Measurements from ENCODE around the gene SNX13. TPM values are rescaled to one million over a fixed set of nuclear protein-coding genes. Genes with fewer than 3 reads are reported as not detected.

The SNX13 gene
- total and polyA plus RNA-seq, 9 of the 15 experiments (the other 6 are each of a cell fraction or from before 2014, with no cell fraction given) = 5.6 to 33.2 (median 25.4) TPM

DNA sequence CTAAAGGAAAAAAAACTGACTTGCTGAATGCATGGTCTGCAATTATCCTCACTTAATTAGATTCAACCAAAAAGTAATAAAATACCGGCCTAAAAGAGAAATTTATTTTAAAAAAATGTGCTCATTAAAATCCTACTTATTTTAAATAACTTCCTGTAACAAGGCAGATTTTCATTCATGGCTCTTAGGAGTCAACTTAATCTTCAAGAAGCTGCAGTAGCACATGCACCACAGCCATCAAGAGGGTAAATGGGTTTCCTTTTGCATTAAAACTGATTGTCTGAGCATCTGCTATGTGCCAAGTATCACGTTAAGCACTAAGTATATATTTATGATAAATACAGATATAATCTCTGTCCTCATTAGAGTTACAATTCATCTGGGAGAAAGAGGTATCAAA is 69.9 kb downstream of the SNX13 start:
- no peak overlapping the region for H3K4me2 ChIP-seq (ENCODE audit: insufficient read depth, low read length)
- H3K79me2 ChIP-seq (ENCODE audit: control insufficient read depth, insufficient read depth, low read length) = no peaks in the 10 kb centered on the region
- no peaks in the 10 kb centered on the region for H4K20me1 ChIP-seq (replicated peaks; ENCODE audit: control insufficient read depth, insufficient read depth, low read length)
- H2AFZ ChIP-seq (ENCODE audit: low read depth, low read length) = no peak overlapping the region
- POLR2A ChIA-PET = no interaction called here
- DNase-seq (ENCODE audit: extremely low read depth in 1 of 4, low spot score in 3 of 4) (no peak), FAIRE-seq (no peak), ATAC-seq (no peak)
- peaks cover 42% of the 10 kb centered on the region for H3K36me3 ChIP-seq (ENCODE audit: control insufficient read depth, insufficient read depth, low read length)
- no peaks in the 10 kb centered on the region for H3K27me3 ChIP-seq (ENCODE audit: control insufficient read depth in 2 of 2, insufficient read depth in 2 of 2, low read length in 2 of 2)
- WGBS (ENCODE audit: insufficient coverage, low coverage, missing lambda C conversion rate) = 67% methylated on average over 2 of the region's 2 CpGs
- in situ Hi-C loops (cut with MboI) (no loop called here), intact Hi-C loops (cut with micrococcal nuclease) (no loop called here)
- TF ChIP-seq, protein P1, sequence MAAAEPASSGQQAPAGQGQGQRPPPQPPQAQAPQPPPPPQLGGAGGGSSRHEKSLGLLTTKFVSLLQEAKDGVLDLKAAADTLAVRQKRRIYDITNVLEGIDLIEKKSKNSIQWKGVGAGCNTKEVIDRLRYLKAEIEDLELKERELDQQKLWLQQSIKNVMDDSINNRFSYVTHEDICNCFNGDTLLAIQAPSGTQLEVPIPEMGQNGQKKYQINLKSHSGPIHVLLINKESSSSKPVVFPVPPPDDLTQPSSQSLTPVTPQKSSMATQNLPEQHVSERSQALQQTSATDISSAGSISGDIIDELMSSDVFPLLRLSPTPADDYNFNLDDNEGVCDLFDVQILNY (CRISPR knock-in tag; IDR thresholded peaks at IDR 0.05) = no peak
- TF ChIP-seq, protein P2, sequence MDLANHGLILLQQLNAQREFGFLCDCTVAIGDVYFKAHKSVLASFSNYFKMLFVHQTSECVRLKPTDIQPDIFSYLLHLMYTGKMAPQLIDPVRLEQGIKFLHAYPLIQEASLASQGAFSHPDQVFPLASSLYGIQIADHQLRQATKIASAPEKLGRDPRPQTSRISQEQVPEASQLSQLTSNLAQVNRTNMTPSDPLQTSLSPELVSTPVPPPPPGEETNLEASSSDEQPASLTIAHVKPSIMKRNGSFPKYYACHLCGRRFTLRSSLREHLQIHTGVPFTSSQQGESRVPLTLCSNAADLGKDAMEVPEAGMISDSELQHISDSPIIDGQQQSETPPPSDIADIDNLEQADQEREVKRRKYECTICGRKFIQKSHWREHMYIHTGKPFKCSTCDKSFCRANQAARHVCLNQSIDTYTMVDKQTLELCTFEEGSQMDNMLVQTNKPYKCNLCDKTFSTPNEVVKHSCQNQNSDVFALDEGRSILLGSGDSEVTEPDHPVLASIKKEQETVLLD (IDR thresholded peaks at IDR 0.05) = no peak
- TF ChIP-seq, protein P3, sequence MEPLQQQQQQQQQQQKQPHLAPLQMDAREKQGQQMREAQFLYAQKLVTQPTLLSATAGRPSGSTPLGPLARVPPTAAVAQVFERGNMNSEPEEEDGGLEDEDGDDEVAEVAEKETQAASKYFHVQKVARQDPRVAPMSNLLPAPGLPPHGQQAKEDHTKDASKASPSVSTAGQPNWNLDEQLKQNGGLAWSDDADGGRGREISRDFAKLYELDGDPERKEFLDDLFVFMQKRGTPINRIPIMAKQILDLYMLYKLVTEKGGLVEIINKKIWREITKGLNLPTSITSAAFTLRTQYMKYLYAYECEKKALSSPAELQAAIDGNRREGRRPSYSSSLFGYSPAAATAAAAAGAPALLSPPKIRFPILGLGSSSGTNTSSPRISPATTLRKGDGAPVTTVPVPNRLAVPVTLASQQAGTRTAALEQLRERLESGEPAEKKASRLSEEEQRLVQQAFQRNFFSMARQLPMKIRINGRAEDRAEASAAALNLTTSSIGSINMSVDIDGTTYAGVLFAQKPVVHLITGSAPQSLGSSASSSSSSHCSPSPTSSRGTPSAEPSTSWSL (CRISPR knock-in tag; IDR thresholded peaks at IDR 0.05; ENCODE audit: borderline replicate concordance) = no peak
- no peak for TF ChIP-seq SREBF1 (IDR thresholded peaks at IDR 0.05; ENCODE audit: borderline replicate concordance, low read depth, low read length)
- H3K9me3 ChIP-seq (replicated peaks; ENCODE audit: control insufficient read depth, insufficient read depth, low read depth, low read length) = no peaks in the 10 kb centered on the region
- H3K9me1 ChIP-seq (ENCODE audit: control insufficient read depth, insufficient read depth, low read length) = no peaks in the 10 kb centered on the region
- H3K4me3 ChIP-seq = no peak overlapping the region
- no peak overlapping the region for H3K9ac ChIP-seq (ENCODE audit: insufficient read depth in 1 of 2, low read depth in 2 of 2, low read length in 2 of 2)
- no peaks in the 10 kb centered on the region for H3K4me1 ChIP-seq (replicated peaks in 1 of 2; ENCODE audit: control insufficient read depth in 2 of 2, insufficient read depth in 2 of 2, low read length in 2 of 2)
- CTCF ChIA-PET (ENCODE audit: low intra/inter-chr PET ratio) = no interaction called here
- no peak overlapping the region for H3K27ac ChIP-seq (ENCODE audit: extremely low read depth, low read depth, low read length)
- no TSS peak for BruUV-seq (replicated peaks)

Measured in K562 (cell line).